Stomach (tissue), 4 donors: ENCODE results near the gene ILF3.

Source experiments
- CTCF ChIP-seq, 7 experiments: fragments of 450-650 bp in 4 of 7; fragments of 200-600 bp in 3 of 7; sonication (generic) in 3 of 7; IDR thresholded peaks; one replicate each; pipeline ENCODE4 v1.5.1; 2016 to 2019; ENCODE audit warnings: antibody characterized with exemption in 7 of 7, control low read depth in 2 of 7, mild to moderate bottlenecking in 1 of 7
- POLR2A ChIP-seq, 4 donors: fragments of 450-650 bp; IDR thresholded peaks; one replicate each; pipeline ENCODE4 v1.6.1; 2016; ENCODE audit warnings: antibody characterized with exemption in 4 of 4, control low read depth in 2 of 4, mild to moderate bottlenecking in 1 of 4, moderate library complexity in 1 of 4

- TF ChIP-seq POLR2A (IDR thresholded peaks at IDR 0.05) (no peak), CTCF (IDR thresholded peaks at IDR 0.05) (no peak)
Observed at GRCh38 chr19:10624585-10624984, 29.6 kb upstream of the ILF3 start.
